B cell (primary cell): ENCODE measurements around the gene ITPK1. TPM values are rescaled to one million over a fixed set of nuclear protein-coding genes. Genes with fewer than 3 reads are reported as not detected.

Source experiments
- ATAC-seq: fragments of 200-7000 bp; cut with Tn5 transposase; one replicate; pipeline ENCODE4 v1.10.0; 2021; ENCODE audit warnings: low read depth, mild to moderate bottlenecking, moderate number of reproducible peaks, moderate library complexity
- CTCF ChIA-PET: fragments of 350-600 bp; sonication (Branson Sonifier 250); formaldehyde crosslinking; loops from one replicate; lab custom pipeline; 2021; ENCODE audit warnings: antibody characterized with exemption, inconsistent platforms; lab: Charles Lee
- POLR2A ChIA-PET: fragments of 350-600 bp; sonication (Branson Sonifier 250); formaldehyde crosslinking; loops from one replicate; lab custom pipeline; 2021; ENCODE audit warnings: antibody characterized with exemption; lab: Charles Lee
- DNase-seq: peaks from one replicate; pipeline ENCODE4 v3.0.0; 2013
- H2AFZ ChIP-seq: 2 replicates; pipeline ENCODE4 v1.6.1; 2012; ENCODE audit warnings: mild to moderate bottlenecking, low read depth, low read length; ENCODE audit not compliant: insufficient read depth, poor library complexity, severe bottlenecking
- H3K27ac ChIP-seq, 2 donors: 1 replicate in 1 of 2; 2 replicates in 1 of 2; pipeline ENCODE4 v1.5.1; 2012 to 2013; ENCODE audit warnings: low read length in 2 of 2, mild to moderate bottlenecking in 2 of 2, moderate library complexity in 1 of 2
- H3K27me3 ChIP-seq, 4 experiments: fragments of 200-600 bp in 1 of 4; sonication (generic) in 1 of 4; replicated peaks in 1 of 4; 1 replicate in 2 of 4; 2 replicates in 2 of 4; pipeline versions ENCODE4 v1.6.1 to v1.7.0; 2013 to 2016; ENCODE audit warnings: low read length in 3 of 4, mild to moderate bottlenecking in 2 of 4, mixed read lengths in 1 of 4, moderate library complexity in 1 of 4; ENCODE audit not compliant: insufficient read depth in 4 of 4, control insufficient read depth in 3 of 4; ENCODE audit errors: control extremely low read depth in 1 of 4
- H3K36me3 ChIP-seq, 2 experiments: replicated peaks in 1 of 2; 1 replicate in 1 of 2; 2 replicates in 1 of 2; pipeline versions ENCODE4 v1.6.1 to v1.7.1; 2013; ENCODE audit warnings: low read length in 1 of 2; ENCODE audit not compliant: insufficient read depth in 2 of 2, control insufficient read depth in 1 of 2; ENCODE audit errors: control extremely low read depth in 1 of 2, extremely low read depth in 1 of 2
- H3K4me1 ChIP-seq, 2 donors: fragments of 200-600 bp in 1 of 2; sonication (generic) in 1 of 2; 1 replicate in 1 of 2; 2 replicates in 1 of 2; pipeline versions ENCODE4 v1.5.1 to v1.6.1; 2013 to 2017; ENCODE audit warnings: low read length in 2 of 2; ENCODE audit not compliant: control insufficient read depth in 2 of 2, insufficient read depth in 2 of 2
- H3K4me2 ChIP-seq: replicated peaks from 2 replicates; pipeline ENCODE3; 2012; ENCODE audit warnings: mild to moderate bottlenecking, low read depth, low read length; ENCODE audit not compliant: poor library complexity, severe bottlenecking
- H3K4me3 ChIP-seq, 5 experiments: fragments of 200-600 bp in 1 of 5; sonication (generic) in 1 of 5; 1 replicate in 3 of 5; 2 replicates in 2 of 5; pipeline versions ENCODE4 v1.5.1 to v1.7.0; 2011 to 2016; ENCODE audit warnings: low read length in 4 of 5, mild to moderate bottlenecking in 4 of 5, low read depth in 2 of 5, control low read depth in 1 of 5, moderate library complexity in 1 of 5; ENCODE audit not compliant: insufficient read depth in 1 of 5; ENCODE audit errors: control extremely low read depth in 1 of 5, extremely low read depth in 1 of 5
- H3K79me2 ChIP-seq: fragments of 200-600 bp; sonication (generic); one replicate; pipeline ENCODE4 v1.6.0; 2016; ENCODE audit warnings: low read length; ENCODE audit not compliant: control insufficient read depth, insufficient read depth
- H3K9ac ChIP-seq: fragments of 200-600 bp; sonication (generic); 2 replicates; pipeline ENCODE4 v1.6.1; 2017; ENCODE audit warnings: mild to moderate bottlenecking, low read length, moderate library complexity
- H3K9me3 ChIP-seq, 3 donors: one replicate each; pipeline versions ENCODE4 v1.6.1 to v1.7.1; 2013; ENCODE audit warnings: low read length in 2 of 3; ENCODE audit not compliant: control insufficient read depth in 2 of 3, insufficient read depth in 1 of 3; ENCODE audit errors: control extremely low read depth in 1 of 3
- H4K20me1 ChIP-seq: 2 replicates; pipeline ENCODE4 v1.6.0; 2012; ENCODE audit warnings: mild to moderate bottlenecking, low read length; ENCODE audit not compliant: insufficient read depth, control insufficient read depth, poor library complexity, severe bottlenecking
- H3K27ac Mint-ChIP-seq: one replicate; pipeline ENCODE4 v1.8.0; 2021; ENCODE audit warnings: mixed read lengths
- H3K27me3 Mint-ChIP-seq: one replicate; pipeline ENCODE4 v1.8.0; 2021; ENCODE audit warnings: mixed read lengths
- H3K4me1 Mint-ChIP-seq: one replicate; pipeline ENCODE4 v1.8.0; 2021; ENCODE audit warnings: mixed read lengths
- H3K4me3 Mint-ChIP-seq: one replicate; pipeline ENCODE4 v1.8.0; 2021; ENCODE audit warnings: mixed read lengths
- H3K9me3 Mint-ChIP-seq: one replicate; pipeline ENCODE4 v1.8.0; 2022; ENCODE audit warnings: mixed read lengths; ENCODE audit not compliant: insufficient read depth
- CTCF ChIP-seq: fragments of 200-600 bp; IDR thresholded peaks from one replicate; pipeline ENCODE4 v1.8.0; 2022; ENCODE audit warnings: antibody characterized with exemption, mild to moderate bottlenecking
- EZH2 ChIP-seq: IDR thresholded peaks from 2 replicates; pipeline ENCODE4 v1.6.1; 2012; ENCODE audit warnings: borderline replicate concordance, low read depth, mild to moderate bottlenecking, moderate library complexity, low read length; ENCODE audit not compliant: insufficient read depth, poor library complexity, severe bottlenecking
- intact Hi-C: fragments of 100-400 bp; cut with micrococcal nuclease; formaldehyde crosslinking; loops from one replicate; pipeline ENCODE4 v1.10.0; 2022
- polyA plus RNA-seq: library from polyadenylated mRNA; depleted of rRNA; stranded (reverse); fragments of >200 nt; gene quantifications from 2 replicates; pipeline ENCODE4 v1.2.3, GENCODE V29; 2012
- total RNA-seq, 2 donors: library from RNA; stranded (reverse); fragments of 120-200 nt in 1 of 2; gene quantifications; 1 replicate in 1 of 2; 2 replicates in 1 of 2; pipeline versions ENCODE4 v1.2.3 to v1.2.4, GENCODE V29; 2013 to 2022

Gene ITPK1
- total and polyA plus RNA-seq, 2 donors (not counting 1 experiment from before 2014, with no cell fraction given) = 46.0 to 46.9 TPM

GRCh38 chr14:92892589-92892988 lies 223.1 kb downstream of the ITPK1 start:
- ChIA-PET CTCF (no interaction called here), POLR2A (no interaction called here)

More at GRCh38 chr14:92892589-92892988, 223.1 kb downstream of the ITPK1 start:
- DNase-seq (no peak), ATAC-seq (no peak)
- H3K4me1 ChIP-seq = no peaks in the 10 kb centered on the region
- no peak overlapping the region for H2AFZ ChIP-seq
- H3K27me3 Mint-ChIP-seq = peaks cover 43% of the 10 kb centered on the region
- H3K36me3 ChIP-seq = no peaks in the 10 kb centered on the region
- no peak overlapping the region for H3K9ac ChIP-seq
- no peaks in the 10 kb centered on the region for H3K9me3 Mint-ChIP-seq
- TF ChIP-seq CTCF (no peak), EZH2 (no peak)
- peaks cover 0 to 21% (median 3%) of the 10 kb centered on the region in 4 experiments for H3K27me3 ChIP-seq
- H3K27ac Mint-ChIP-seq = no peak overlapping the region
- H3K4me3 Mint-ChIP-seq = no peak overlapping the region
- no peak overlapping the region for H3K4me2 ChIP-seq
- no peaks in the 10 kb centered on the region for H3K4me1 Mint-ChIP-seq
- H3K4me3 ChIP-seq = no peak overlapping the region
- peaks cover 0 to 19% (median 0%) of the 10 kb centered on the region in 3 donors for H3K9me3 ChIP-seq
- no peaks in the 10 kb centered on the region for H3K79me2 ChIP-seq
- intact Hi-C loops = no loop called here
- no peak overlapping the region for H3K27ac ChIP-seq
- H4K20me1 ChIP-seq = no peaks in the 10 kb centered on the region
